Measurements from ENCODE around the gene IGSF8. TPM values are rescaled to one million over a fixed set of nuclear protein-coding genes. Genes with fewer than 3 reads are reported as not detected.
A peak's percentile ranks its signal among the peaks of the same experiment; 100 is the strongest.

The IGSF8 gene
- total RNA-seq, 1 donor from 2014 or later, result 13.7 TPM

DNA sequence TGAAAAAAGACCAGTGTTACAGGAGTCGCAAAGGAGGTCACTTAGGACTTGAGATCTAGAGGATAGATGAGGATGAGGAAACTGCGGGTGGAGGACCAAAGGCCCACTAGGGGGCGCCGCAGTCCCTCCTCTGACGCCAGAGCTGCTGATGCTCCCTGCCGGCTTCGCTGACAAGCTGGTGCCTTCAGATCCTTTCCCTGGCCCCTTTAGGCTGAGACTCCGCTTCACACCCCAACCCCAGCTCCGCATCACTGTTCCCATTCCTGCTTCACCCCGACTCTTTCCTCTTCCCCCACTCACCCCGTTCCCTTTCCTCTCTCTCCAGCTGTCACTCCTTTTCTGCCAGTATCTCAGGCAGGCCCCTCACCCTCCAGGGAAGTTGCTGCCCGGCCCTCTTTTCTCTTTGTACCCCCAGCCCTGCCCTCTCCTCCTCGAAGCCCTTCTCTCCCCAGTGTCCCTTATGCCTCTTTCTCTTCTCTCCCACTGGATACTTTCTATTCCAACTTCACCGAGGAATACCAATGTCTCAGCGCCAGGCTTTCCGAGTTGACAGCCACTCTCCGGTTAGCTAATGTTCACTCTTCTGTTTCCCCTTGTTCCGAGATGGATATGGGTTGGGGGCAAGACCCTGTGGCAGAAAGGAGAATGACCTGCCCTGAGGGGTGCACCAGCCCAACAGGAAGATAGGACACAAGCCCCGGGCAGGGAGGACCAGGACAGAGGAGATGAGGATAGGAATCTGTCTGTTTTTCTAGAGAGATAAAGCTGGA, 12.5 kb downstream of the IGSF8 start:
- ATAC-seq, result peak; percentile 40

DNA sequence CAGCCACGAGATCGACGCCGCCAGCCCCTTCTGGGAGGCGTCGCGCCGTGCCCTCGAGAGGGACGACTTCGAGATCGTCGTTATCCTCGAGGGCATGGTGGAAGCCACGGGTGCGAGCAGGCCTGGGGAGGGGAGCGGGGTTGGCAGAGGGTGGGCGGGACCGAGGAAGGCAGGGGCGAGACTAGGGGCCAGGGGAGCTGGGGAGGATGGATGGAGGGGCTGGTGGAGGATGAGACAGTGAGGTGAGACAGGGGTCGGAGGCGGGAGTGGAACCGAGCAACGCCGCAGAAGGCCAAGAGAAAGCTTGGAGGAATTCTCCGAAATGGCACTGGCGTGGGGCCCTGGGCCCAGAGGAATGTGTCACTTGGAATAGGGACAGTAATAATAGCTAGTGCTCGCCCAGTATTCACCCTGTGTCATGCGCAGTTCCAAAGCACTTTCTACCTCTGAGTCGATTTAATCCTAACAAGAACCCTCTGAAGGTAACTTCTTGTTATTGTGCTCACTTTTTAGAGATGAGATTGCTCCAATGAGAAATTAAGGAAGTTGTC, 13.6 kb downstream of the IGSF8 start:
- ATAC-seq, result no peak

DNA sequence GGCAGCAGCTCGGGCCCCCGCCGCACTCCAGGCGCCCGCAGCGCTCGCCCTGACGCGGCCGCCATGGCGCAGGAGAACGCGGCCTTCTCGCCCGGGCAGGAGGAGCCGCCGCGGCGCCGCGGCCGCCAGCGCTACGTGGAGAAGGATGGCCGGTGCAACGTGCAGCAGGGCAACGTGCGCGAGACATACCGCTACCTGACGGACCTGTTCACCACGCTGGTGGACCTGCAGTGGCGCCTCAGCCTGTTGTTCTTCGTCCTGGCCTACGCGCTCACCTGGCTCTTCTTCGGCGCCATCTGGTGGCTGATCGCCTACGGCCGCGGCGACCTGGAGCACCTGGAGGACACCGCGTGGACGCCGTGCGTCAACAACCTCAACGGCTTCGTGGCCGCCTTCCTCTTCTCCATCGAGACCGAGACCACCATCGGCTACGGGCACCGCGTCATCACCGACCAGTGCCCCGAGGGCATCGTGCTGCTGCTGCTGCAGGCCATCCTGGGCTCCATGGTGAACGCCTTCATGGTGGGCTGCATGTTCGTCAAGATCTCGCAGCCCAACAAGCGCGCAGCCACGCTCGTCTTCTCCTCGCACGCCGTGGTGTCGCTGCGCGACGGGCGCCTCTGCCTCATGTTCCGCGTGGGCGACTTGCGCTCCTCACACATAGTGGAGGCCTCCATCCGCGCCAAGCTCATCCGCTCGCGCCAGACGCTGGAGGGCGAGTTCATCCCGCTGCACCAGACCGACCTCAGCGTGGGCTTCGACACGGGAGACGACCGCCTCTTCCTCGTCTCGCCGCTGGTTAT, 14.2 kb downstream of the IGSF8 start:
- ATAC-seq, result peak; percentile 94

DNA sequence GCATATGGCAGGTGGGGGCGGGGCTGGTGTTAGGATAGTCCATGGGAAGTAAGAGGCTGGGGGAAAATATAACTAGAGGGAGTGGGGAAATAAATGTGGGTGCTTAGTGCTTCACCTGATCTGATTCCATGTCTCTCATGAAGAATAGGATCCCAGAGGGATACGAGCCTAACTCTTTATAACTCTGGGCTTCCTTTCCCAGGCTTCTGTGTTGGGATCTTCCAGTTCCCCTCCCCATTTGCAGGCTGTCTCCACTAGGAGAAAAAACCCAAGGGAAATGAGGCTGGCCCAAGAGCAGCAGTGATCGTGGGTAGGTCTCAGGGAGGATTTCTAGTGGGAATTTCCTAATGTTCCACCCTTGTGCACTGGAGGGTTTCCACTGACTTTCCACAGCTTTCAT, 15.5 kb downstream of the IGSF8 start:
- ATAC-seq, result no peak

- no peak for ATAC-seq
These were observed 15.9 kb downstream of the IGSF8 start for GRCh38 chr1:160082487-160082886.

GRCh38 chr1:160081261-160081936, 17.0 kb downstream of the IGSF8 start, which contains the start of gene KCNJ9:
KCNJ9 (plus strand) TSS chr1:160081538; CDS start chr1:160084031, 2,493 bp downstream.
- no peak for ATAC-seq

DNA sequence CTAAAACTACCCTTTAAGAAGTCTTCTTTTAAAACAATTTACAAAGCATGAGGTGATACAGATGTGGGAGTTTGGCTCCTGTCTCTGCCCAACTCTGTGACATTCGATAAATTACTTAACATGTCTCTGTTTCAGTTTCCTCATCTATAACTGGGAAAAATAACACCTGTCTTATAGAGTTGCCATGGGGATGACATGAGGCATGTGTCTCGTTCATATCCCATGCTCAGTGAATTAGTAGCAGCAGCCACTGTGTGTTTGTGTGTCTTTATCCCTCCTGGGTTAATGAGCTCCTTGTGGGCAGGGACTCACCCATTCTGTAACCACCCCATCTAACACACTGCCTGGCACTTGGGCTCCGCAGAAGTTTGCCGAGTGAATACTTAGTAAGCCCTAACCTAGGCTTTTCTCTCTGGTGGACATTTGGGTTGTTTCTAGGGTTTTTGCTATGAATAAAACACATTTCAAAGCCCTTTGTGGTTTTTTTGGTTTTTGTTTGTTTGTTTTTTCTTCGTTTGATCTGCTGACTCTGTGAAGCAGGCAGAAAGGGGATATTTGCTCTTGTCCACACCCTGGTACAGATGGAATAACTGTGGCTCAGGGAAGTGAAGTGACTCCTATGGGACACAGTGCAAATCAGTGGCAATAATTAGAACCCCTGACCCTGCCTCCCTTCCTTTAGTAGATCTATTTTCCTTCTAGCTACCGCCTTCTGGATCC, 17.9 kb downstream of the IGSF8 start:
- no peak for ATAC-seq

DNA sequence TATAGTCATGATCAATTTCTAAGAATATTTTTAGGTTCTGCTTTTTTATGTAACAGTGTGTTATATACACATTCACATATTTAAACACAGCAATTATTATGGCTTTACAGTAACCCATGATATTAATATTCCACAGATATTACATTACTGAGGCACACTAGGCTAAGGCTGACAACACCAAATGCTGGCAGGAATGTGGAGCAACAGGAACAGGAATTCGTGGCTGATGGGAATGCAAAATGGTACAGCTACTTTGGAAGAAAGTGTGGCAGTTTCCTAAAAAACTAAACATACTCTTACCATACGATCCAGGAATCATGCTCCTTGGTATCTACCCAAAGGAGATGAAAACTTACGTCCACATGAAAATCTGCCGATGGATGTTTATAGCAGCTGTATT, 19.0 kb downstream of the IGSF8 start:
- ATAC-seq, result no peak

GRCh38 chr1:160078512-160079195, 19.8 kb downstream of the IGSF8 start:
- peak; percentile 73 for ATAC-seq

DNA sequence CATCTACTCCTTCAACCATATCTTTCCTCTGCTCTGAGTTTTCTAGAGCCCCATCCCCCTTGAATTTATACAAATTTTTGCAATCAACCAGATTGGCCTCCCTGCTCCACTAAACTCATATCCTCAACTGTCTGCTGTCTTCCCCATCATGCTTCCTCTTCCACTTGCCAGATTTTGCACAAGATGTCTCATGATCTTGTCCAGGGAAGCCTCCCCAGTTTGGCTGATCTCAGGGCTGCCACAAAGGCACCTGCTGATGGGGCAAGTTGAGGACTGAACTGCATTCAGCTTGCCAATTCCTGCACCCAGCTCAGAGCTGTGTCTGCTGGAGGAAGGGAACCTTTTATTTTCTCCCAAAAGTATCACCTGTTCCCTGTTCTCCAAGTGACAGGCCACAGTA, 20.9 kb downstream of the IGSF8 start:
- ATAC-seq, result no peak

DNA sequence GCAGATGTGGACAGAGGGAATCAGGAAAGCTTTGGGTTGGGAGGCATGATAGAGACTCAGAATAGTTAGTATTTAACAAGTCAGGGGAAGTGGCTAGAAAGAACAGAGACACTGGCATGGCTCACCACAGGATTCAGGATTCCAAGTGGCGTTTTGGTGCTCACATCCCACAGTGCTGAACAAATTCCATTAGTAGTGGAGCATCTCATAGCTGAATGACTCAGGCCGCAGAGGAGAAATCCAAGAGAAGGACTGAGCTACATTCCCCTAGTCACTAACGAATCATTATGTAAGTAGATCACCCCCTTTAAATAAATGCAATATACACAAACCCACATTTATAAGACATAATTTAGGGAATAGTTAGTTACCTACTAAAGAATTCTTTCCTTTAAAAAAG, 22.1 kb downstream of the IGSF8 start:
- ATAC-seq, result no peak

DNA sequence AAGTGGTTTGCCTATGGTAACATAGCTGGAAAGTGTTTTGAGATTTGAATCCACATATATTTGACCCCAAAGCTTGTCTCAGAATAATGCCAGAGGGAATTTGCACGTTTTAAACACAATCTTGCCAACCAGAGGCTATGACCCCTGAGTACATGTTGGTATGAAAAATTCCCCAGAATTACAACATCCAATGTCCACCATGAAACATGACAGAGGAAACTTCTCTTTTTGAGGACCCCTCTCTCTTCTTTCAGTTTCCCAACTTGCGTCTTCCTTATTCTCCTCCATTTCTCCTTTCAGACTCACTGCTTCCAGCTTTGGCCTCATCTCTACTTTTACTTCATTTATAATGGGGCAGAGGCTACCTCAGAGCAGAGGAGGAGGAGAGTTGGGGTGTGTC, 22.6 kb downstream of the IGSF8 start:
- ATAC-seq, result no peak

GRCh38 chr1:160074865-160075264, 23.6 kb downstream of the IGSF8 start:
- ATAC-seq, result no peak

DNA sequence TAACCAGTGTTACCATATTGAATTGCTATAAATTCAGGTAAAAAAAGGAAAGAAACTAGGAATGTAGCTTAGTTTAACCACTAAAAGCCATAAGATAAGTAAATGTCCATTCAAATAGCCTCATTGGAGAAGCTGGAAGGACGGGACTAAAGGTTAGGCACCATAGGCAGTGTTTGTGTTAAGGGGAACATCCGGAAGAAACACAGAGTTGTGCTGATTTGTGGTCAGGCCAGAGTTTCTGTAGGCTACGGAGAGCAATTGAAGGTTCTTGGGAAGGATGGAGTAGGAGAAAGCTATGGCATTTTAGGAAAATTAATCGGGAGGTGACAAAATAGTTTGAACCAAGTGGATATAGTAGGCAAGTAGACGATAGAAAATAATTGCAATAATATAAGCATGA, 27.1 kb downstream of the IGSF8 start:
- no peak for ATAC-seq

DNA sequence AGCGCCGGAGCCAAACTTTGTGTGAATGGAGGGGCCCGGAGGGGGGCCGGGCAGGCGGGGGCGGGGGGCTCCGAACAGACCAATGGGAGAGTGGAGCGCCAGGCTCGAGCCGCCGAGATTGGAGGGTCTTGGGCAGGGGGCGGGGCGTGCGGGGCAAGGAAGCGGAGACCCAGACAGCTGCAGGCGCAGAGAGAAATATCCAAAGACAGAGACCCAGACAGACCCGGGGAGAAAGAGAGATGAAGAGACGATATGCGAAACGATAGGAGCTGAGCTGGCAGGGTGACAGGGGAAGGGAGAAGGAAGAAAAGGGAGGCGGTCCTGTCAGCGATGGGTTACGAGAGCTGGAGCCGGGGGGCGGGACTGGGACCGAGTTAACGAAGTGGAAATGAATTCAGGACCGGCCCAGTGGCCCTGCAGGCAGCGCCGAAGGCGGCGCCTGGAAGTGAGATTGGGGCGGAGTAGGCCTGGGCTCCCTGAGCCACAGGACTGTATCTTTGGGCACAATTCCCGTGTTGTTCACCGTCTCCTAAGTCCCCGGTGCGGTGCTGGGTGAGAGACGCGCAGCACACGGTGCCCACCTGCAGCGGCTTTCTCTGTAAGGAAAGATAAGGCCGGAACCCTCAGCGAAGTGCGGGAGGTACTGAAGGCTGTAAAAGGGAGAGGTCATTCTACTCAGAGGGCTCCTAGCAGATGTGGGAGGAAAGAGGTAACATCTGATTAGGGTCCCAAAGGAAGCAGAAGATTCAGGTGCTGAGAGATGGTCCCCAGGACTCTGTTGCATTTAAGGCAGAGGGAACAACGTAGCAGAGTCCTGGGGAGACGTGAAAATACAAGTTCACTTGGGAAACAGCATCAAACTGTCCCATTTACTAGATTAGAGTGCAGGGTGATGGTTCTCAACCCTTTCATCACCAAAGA, 27.9 kb downstream of the IGSF8 start:
- peak; percentile 56 for ATAC-seq

DNA sequence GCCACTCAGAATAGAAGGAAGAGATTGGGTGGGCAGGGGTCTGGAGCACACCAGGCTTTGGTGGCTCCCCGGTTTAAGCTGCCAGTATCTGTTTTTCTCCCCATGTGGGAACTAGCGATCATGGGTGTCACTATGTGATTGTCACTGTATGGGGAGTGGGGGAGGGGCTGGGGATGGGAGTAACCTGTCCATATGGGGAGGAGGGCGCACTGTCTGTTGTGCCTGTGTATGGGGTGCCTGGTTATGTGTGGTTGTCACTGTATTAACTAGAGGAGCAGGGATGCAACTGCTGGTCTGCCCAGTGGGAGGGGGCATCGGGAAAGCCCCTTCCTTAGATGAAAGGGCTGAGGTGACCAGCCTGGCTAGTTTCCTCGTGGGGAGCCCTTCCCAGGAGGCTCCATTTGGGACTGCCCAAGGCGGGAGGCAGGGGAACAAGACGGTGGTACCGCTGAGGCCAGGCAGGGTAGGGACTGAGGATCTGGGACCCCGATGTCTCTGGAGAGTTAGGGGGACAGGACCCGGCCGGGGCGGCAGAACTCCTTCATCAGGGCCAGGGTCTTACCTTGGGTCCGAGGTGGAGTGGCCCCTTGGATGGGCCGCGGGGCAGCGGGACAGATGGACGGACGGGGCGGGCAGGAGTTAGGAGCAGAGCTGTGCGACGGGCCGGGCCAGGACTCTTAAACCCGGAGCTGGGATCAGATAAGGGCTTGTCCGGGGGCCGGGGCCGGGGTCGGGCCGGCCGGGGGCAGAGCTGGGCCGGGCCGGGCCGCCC, 28.8 kb downstream of the IGSF8 start, which contains the start of gene KCNJ10:
Gene KCNJ10, minus strand, starts transcription at position 701 of the 772 bp plus-strand sequence. CDS start 27,628 bp downstream, outside the sequence.
- ATAC-seq, result no peak

DNA sequence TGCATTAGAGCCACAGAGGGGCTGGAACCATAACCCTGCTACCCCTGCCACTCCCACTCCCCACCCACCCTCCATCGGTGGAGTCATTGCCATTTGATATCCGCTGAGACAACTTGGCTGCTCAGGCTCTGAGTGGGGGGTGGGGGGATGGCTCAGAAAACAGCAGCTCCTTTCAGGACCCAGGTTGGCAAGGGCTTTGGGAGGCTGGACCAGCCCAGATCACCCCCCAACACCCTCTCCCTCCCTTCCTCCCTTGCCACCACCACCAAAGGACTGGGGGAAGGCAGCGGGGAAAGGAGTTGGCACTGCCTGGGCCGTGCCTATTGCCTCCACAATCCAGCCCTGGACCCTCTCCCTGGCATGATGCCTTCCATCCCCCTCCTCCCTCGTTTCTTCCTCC, 30.2 kb downstream of the IGSF8 start:
- ATAC-seq, result no peak

DNA sequence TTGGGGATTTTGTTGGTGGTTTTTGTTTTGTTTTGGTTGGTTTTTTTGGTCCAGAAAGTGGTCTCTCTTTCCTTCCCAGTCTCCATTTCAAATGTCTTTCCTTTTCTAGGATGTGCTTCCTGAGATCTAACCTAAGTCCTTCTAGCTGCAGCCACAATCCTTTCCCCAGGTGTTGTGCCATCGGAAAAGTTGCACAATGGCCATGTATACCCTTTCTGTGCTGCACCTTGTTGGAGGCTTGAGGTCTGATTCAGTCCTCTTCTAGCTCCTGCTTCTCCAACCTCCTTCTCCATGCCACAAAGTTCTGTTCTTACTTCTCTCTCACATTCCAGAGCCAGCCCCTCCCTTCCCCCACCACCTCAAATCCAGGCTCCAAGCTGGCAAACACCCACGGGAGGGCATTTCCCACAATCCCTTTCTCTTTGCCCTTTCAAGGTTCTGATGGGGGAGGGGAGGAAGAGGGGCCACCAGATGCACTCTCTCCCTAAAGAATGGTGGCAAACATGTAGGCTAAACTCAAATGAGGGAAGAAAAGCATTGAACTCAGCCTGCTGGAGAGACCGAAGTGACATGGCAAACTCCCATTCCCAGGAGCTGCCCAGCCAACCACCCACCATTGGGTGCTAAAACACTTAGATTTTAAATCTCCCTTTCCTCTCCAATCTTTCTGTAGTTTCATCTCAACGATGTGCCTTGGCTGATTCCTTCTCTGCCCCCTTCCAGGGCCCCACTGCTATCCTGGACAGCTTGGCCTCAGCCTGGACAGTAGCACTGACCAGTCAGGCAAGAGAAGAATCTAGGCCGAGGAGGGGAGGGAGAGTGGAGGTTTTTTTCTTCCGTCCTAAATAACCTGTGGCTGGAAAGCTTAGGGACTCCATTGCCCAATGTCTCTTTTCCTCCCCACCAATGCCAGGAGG, 31.3 kb downstream of the IGSF8 start:
- no peak for ATAC-seq
